HG03159 (cell line): ENCODE measurements around the gene PCYT2.
A peak's percentile ranks its signal among the peaks of the same experiment; 100 is the strongest.
"Not testable (repeated sequence)": the region's sequence is repeated elsewhere in the genome, so short reads cannot be mapped to it uniquely, and the experiment has no call there.

ENCODE experiments used
- ATAC-seq: cut with Tn5 transposase; IDR thresholded peaks from one replicate; pipeline ENCODE4 v1.9.1; 2021; ENCODE audit warnings: mild to moderate bottlenecking, moderate library complexity; ENCODE audit not compliant: unreplicated experiment

PCYT2 gene

GRCh38 chr17:81911277-81911961, at the start of gene PCYT2:
PCYT2 (minus strand) TSS chr17:81911399; CDS start chr17:81911355, 44 bp downstream.
- peak; percentile 65 for ATAC-seq

DNA sequence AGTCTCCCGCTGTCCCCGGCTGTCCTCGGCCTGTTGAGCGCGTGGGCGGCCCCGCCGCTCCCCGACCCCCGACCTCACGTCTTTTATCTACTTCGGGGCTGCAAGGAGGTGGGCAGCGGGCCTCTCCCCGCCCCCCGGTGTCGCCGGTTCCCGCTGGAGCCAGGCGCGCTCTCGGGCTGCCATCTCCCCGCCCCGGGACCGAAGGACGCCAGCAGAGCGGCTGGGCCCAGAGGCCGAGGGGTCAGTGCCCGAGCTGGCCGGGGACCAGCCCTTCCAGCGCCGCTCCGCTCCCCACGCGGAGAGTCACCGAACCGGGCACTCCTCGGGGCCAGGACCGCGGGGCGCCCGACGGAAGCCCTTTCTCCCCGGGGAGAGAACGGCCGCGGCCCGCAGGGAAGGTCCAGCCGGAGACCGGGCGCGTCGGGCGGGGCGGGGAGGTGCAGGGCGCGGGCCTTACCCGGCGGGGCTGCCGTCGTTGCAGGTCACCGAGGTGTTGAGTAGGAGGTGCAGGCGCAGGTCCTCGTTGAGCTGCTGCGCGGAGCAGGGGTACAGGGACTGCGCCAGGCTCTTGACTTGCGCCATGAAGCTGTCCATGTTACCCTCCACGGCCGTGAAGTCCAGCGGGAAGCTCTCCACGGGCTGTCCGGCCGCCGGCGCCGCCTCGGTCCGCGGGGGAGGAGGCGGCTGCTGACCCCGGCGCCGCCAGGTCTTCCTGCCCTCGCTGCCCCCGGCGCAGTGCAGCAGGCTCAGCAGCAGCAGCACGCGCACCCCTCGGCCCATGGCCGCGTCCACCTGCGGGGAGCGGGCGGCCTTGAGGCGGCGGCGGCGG, 49.1 kb upstream of the PCYT2 start:
- no peak for ATAC-seq

- no peak for ATAC-seq
These were observed 48.3 kb upstream of the PCYT2 start for GRCh38 chr17:81959362-81960129.

- no peak for ATAC-seq
These were observed 47.6 kb upstream of the PCYT2 start for GRCh38 chr17:81958633-81959342.

- ATAC-seq: no peak
These were observed 46.7 kb upstream of the PCYT2 start for GRCh38 chr17:81957691-81958432.

DNA sequence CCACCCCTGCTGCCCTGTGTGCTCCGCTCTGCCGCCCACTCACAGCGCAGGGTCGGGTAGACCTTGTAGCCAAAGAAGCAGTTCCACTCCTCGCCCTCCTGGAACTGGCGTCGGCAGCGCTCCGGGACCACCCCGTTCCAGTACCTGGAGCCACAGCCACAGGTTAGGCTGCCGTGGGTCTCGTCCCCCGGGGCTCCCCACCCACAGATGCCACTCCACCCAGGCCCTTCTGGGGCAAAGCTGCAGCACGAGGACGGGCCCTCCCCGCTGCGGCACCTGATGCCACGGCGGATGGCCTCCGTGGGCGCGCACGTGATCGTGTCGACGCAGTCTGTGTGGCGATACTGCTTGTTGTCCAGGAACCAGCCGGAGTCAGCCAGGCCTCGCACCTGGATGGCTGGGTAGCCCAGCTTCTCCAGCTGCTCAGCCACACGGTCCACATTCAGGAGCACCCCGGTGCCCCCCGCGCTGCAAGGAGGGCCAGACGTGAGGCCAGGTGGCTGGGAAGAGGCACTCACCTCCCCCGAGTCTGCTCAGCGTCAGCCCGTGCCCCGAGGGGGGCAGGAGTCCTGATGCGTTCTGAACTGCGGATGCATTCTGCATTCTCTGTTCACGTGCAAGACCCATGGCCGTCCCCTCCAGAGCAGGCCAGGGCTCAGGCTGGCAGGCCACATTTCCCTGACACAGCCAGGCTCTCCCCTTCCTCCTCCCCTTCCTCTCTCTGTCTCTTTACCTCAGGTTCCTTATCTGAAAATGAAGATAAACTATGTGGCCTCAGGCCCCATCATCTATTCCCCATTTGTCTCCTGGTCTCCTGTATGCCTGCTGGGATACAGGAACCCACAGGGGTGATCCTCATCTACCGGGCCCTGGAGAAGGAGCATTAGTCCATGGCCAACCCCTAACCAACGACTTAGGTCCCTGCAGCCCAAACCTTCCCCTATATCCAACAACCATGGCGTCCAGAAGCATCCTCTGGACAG, 45.7 kb upstream of the PCYT2 start:
- no peak for ATAC-seq

- ATAC-seq: no peak
These were observed 44.8 kb upstream of the PCYT2 start for GRCh38 chr17:81955756-81956544.

GRCh38 chr17:81955058-81955681, 44.0 kb upstream of the PCYT2 start:
- ATAC-seq: no peak

GRCh38 chr17:81954131-81955057, 43.2 kb upstream of the PCYT2 start:
- no peak for ATAC-seq

DNA sequence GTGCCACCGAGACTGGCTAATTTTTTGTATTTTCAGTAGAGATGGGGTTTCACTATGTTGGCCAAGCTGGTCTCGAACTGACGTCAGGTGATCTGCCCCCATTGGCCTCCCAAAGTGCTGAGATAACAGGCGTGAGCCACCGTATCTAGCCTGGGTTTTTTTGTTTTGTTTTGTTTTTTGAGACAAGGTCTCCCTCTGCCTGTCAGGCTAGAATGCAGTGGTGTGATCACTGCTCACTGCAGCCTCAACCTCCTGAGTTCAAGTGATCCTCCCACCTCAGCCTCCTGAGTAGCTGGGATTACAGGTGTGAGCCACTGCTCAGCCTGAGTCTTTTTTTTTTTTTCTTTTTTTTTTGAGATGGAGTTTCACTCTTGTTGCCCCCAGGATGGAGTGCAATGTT, 42.2 kb upstream of the PCYT2 start:
- ATAC-seq: not testable (repeated sequence)

GRCh38 chr17:81952792-81953228, 41.6 kb upstream of the PCYT2 start:
- ATAC-seq: no peak

- no peak for ATAC-seq
These were observed 40.8 kb upstream of the PCYT2 start for GRCh38 chr17:81951785-81952684.

- ATAC-seq: no peak
These were observed 39.3 kb upstream of the PCYT2 start for GRCh38 chr17:81950501-81950900.

GRCh38 chr17:81948635-81949378, 37.6 kb upstream of the PCYT2 start:
- no peak for ATAC-seq

DNA sequence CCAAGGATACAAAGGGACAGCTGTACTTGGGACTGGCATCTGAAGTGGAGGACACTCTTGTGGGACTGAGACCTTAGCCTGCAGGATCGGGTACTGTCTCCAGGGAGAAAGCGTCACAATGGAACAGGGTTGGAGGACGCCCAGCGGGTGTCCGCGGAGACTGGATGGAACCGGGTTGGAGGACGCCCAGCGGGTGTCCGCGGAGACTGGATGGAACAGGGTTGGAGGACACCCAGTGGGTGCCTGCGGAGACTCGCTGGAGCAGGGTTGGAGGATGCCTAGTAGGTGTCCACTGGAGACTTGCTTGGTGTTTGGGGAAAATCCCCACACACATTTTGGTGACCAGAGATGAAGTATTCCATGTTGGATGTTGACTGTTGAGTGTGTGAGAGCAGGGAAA, 36.0 kb upstream of the PCYT2 start, which contains the start of gene MYADML2:
TSS of gene MYADML2 (minus strand) at position 45 of the 400 bp plus-strand sequence. CDS start 5,492 bp downstream, outside the sequence.
- no peak for ATAC-seq
